GM19025 (cell line): Measurements from ENCODE around the gene CHRNA9.
"Not testable (repeated sequence)": the region's sequence is repeated elsewhere in the genome, so short reads cannot be mapped to it uniquely, and the experiment has no call there.

ENCODE experiments used
- ATAC-seq: cut with Tn5 transposase; IDR thresholded peaks from one replicate; pipeline ENCODE4 v1.9.1; 2021; ENCODE audit warnings: mild to moderate bottlenecking, low read depth, moderate library complexity; ENCODE audit not compliant: unreplicated experiment

The CHRNA9 gene, protein sequence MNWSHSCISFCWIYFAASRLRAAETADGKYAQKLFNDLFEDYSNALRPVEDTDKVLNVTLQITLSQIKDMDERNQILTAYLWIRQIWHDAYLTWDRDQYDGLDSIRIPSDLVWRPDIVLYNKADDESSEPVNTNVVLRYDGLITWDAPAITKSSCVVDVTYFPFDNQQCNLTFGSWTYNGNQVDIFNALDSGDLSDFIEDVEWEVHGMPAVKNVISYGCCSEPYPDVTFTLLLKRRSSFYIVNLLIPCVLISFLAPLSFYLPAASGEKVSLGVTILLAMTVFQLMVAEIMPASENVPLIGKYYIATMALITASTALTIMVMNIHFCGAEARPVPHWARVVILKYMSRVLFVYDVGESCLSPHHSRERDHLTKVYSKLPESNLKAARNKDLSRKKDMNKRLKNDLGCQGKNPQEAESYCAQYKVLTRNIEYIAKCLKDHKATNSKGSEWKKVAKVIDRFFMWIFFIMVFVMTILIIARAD

DNA sequence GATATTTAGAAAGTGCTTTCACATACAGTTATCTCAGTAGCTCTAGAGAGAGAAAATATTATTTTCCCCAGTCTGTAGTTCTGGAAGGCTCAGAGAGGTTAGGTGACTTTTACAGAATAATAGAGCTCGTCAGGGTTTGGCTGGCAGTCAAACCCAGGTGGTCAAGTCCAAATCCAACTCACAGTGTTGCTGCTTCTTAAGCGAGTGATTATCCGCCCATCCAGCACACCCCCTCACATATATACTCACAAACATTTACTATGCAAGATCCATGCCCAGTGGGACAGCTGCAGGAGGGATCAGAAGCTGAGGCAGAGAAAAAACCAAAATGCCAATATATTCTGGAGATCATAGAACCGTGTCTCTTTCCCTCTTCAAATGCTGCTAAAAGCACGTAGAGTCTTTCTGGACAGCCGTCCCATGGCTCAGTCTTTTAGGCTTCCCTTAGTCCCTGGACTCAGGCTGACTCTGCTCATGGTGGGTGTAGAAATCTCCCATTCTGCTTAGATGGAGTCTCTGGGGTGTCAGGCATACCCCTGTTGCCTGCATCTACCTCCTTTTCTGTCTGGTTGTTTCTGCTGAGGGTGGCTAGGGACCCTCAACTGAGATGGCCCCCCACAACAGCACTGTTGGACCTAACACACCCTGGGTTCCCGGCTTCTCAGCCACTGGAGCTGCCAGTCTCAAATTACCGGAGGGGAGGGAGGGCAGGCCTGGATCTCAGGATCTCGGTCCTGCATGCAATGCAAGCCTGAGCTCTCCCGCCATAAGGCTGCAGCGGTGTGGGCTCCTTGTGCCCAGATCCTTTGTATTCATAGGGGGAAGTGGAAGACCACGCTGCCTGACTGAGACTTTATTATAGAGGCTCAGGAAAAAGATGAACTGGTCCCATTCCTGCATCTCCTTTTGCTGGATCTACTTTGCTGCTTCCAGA is at the start of gene CHRNA9:
CHRNA9 (plus strand) TSS at position 743 of the 934 bp plus-strand sequence; CDS start at position 878, 135 bp downstream.
- no peak for ATAC-seq

DNA sequence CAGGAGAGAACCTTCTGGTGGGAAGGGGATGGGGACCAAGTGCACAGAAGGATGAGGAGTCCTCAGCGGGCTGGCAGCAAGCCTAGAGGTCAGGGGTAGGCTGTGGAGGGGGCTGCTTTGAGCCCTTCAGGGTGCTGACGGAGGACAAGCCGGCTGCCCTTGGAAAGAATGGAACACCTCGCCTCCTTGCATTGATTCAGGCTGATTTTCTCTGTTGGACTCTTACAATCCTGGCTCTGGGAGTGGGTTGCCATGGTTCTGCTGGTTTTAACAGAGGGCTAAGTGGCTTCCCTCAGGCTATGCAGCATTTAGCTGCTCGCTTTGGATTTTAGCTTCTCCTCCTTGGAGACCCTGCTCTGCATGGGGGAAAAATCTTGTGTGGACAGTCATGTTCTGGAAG is 49.4 kb upstream of the CHRNA9 start:
- no peak for ATAC-seq

DNA sequence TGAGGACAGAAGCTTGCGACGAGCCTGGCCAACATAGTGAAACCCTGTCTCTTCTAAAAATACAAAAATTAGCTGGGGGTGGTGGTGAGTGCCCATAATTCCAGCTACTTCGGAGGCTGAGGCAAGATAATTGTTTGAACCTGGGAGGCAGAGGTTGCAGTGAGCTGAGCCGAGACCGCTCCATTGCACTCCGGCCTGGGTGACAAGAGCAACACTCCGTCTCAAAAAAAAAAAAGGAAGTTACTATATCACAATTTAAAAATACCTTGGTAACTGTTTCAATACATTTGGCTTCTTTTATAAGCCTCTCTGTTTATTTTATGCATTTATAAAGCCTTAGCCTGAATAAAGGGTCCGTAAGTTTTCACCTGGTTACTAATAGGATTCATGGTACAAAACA is 46.6 kb upstream of the CHRNA9 start:
- no peak for ATAC-seq

DNA sequence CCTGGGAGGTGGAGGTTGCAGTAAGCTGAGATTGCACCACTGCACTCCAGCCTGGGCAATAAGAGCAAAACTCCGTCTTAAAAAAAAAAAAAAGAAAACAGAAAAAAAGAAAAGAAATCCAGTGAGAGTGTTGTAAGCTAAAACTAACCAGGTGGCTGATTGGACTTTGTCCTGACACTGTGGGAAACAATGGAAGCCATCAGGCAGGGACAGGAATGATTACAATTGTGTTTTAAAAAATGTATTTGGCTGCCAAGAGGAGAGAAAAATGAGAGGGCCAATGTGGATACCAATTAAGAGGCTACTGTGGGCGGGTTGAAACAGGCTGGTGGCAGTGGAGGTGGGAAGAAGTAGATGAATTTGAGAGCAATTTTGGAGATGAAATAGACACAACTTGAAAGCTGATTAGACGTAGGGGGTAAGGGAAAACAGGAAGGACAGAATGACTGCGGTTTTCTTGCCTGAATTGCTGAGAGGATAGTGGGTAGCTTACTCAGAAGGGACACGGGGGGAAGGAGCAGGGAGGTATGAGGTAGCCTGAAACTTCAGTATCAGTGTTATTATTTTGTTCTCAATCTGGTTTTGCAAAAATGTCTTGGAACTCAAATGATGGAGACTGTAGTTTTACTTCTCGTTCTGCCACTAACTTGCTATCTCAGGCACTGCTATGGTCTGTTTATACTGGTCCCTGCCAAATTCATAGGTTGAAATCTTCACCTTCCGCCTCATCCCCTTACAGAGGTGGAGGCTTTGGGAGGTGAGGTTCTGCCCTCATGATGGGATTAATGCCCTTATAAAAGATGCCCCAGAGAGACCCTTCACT is 45.6 kb upstream of the CHRNA9 start:
- ATAC-seq: no peak

DNA sequence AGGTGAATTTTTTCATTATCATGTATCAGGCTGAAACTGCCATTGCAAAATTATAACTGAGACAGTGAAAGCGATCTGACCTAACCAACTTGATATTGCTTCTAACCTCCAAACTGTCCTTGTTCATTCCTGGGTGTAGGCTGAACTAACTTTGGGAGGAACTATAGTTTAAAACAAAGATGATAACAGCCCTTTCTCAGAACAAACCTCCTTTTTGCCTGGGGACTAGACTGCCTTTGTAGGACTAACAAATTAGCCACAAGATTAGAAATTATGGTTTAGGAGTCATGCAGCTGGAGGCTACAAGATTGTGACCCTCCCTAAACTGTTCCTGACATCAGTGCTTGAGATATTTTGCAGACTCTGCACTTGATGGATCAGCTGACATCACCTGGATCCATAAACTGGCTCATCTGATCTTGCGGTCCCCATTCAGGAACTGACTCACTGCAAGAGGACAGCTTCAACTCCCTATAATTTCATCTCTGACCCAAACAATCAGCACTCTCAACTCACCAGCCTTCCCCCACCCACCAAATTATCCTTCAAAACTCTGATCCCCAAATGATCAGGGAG is 44.4 kb upstream of the CHRNA9 start:
- not testable (repeated sequence) for ATAC-seq

DNA sequence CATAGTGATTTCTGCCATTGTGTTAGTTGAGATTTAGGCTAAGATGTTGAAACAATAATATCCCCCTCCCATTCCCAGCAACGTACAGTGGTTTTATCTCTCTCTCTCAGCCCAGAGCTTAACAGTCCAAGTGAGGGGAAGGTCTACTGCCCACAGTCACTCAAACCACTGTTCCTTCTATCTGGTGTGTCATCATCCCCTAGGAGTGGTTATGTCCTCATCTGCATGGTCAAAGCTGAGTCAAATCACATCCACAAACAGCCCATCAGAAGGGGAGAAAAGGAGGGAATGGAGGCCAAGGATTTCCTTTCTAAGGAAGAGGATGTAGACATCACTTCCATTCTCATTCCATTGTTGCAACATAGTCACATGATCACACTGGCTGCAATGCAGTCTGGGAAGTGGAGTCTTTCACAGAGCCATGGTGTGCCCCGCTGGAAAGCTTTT is 42.8 kb upstream of the CHRNA9 start:
- no peak for ATAC-seq

DNA sequence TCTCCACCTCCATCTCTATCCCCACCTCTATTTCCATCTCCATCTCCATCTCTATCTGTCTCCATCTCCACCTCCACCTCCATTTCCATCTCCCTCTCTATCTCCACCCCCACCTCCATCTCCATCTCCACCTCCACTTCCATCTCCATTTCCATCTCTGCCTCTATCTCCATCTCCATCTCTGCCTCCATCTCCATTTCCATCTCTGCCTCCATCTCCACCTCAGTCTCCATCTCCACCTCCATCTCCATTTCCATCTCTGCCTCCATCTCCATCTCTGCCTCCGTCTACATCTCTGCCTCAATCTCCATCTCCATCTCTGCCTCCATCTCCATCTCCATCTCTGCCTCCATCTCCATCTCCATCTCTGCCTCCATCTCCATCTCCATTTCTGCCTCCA is 40.8 kb upstream of the CHRNA9 start:
- ATAC-seq: no peak

DNA sequence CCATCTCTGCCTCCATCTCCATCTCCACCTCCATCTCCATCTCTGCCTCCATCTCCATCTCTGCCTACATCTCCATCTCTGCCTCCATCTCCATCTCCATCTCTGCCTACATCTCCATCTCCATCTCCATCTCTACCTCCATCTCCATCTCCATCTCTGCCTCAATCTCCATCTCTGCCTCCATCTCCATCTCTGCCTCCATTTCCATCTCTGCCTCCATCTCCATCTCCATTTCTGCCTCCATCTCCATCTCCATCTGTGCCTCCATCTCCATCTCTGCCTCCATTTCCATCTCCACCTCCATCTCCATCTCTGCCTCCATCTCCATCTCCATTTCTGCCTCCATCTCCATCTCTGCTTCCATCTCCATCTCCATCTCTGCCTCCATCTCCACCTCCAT is 40.1 kb upstream of the CHRNA9 start:
- not testable (repeated sequence) for ATAC-seq

DNA sequence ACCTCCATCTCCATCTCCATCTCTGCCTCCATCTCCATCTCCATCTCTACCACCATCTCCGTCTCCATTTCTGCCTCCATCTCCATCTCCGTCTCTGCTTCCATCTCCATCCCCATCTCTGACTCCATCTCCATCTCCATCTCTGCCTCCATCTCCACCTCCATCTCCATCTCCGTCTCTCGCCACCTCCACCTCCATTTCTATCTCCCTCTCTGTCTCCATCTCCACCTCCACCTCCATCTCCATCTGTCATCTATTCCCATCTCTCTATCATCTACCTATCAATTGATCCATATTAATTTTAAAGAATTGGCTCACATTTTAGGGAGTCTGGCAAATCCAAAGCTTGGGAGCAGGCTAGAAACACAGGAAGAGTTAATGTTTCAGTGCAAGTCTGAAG is 39.6 kb upstream of the CHRNA9 start:
- no peak for ATAC-seq

DNA sequence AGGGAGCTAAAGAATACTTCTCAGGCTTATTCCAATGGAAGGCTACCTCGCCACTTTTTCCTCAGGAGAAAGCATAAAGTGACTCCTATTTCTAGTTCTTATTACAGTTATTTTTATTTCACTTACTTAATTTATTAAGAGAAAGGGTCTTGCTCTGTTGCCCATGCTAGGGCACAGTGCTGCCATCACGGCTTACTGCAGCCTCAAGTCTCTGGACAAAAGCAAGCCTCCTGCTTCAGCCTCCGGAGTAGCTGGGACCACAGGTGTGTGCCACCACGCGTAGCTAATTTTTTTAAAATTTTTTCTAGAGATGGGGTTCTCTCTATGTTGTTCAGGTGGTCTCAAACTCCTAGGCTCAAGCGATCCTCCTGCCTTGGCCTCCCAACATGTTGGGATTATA is 36.0 kb upstream of the CHRNA9 start:
- ATAC-seq: no peak

DNA sequence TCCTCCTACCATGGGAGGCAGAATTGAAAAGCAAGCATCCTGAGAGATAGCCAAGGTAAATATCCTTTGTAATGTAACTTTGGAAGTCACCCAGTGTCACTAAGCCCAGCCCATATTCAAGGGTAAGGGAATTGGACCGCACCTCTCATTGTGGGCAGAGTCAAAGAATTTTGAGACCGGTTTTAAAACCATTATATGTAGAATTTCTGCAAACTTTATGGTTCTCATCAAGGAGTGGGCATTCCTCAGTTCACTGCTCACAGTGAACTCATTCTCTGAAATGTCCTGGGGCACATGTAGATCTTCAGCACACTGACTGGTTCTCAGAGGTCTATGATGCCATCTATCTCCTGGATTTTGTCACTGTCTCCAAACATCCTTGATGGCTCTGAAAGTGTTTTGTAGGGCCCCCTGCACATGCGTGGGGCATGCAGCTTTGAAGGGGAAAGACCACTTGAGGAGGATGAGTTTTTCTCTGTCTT is 35.3 kb upstream of the CHRNA9 start:
- no peak for ATAC-seq

DNA sequence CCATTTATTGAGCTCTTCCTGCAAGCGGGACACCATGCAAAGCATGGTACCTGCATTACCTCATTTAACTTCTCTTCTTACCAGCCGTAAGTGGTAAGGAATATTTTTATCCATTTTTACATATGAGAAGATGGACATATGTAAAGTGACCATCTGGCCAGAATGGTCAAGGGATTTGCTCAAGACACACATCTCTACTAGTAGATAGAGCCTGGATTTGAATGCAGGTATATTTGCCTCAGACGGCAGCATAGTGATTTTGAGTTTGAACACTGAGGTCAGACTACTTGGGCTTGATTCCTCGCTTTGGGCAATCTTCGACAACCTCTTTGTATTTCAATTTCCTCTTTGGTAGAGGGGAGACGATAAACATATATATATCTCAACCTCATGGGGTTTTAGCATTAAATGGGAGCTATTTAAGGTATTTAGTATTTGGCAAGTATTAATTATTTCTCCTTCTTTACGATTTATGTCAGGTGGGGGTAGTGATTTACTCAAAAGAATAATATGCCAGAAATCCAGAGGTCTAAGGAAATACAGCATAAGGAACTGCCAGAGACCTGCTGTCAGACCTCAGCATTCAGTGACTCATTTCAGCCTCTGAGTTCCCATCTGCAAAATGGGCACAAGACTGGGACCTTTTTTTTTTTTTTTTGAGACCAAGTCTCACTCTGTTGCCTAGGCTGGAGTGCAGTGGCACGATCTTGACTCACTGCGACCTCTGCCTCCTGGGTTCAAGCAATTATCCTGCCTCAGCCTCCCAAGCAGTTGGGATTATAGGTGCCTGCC is 34.6 kb upstream of the CHRNA9 start:
- ATAC-seq: no peak

DNA sequence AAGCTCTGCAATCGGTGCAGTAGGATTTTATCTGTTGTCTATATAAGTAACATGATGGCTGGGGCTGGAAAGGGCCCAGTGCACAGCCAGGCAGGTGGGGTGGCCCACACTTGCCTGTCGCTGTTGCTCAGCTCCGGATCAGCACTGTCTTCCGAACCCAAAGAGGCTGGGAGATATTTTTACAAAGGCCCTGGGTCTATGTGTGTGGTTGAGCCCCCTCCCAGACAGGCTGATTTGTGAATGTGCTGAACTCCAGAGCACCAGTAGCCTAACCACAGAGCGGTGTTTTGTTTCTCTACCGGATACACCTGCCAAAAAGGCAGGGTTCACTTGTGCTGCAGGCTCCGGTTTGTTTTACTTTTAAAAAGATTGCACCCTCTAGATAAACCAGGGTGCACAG is 33.5 kb upstream of the CHRNA9 start:
- ATAC-seq: peak; percentile 57

DNA sequence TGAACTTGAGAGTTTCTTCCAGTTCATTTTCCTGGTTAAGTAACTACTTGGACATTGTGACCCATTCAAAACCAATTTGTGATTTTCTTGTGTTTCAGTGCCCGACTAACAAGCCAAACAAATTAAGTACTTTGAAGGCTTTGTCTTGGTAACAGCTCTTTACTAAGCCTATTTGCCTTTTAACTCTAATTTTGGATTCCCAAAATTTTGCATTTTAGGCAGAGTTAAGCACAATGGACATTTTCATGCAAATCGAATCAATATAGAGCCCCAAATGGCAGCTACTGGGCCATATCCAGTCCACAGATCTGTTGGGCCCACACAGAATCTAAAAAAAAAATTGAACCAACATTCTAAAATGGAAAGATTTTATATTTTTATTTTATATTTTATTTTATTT is 31.4 kb upstream of the CHRNA9 start:
- no peak for ATAC-seq

DNA sequence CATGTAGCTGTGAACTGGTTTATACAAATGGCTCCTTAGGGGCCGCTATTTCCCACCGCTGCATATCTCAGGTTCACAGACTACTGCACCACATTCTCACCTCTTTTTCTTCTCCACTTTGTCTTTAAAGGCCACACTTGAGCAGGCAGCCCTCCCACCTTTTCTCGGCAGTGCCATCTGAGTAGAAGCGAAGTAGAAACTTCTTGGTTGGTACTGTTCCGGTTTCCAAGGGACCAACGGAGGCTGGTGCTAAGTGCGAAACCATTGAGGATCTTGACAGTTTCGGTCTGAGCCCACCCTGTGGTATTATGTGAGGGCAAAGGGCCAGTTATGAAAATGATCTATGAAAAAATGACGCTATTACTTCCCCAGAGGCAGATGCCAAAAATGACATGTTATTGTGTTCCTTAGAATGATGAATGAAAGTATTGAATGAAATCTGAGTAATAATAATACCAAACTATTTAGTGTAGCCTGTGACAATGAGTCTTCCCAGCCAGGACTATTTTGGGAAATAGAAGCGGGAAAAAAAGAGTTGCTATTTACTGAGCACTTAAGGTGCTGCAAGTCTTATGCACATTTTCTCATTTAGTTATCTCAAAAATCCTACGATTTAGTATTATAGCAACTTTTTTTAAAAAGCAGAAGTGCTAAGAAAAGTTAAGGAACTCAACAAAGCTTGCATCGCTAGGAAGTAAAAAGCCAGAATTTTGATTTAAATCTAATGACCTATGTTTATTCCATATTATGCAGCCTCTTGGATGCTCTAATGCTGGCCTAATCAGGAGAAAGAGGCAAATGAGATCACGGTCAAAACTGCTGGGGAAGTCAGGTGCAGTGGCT is 29.6 kb upstream of the CHRNA9 start:
- peak; percentile 42 for ATAC-seq

DNA sequence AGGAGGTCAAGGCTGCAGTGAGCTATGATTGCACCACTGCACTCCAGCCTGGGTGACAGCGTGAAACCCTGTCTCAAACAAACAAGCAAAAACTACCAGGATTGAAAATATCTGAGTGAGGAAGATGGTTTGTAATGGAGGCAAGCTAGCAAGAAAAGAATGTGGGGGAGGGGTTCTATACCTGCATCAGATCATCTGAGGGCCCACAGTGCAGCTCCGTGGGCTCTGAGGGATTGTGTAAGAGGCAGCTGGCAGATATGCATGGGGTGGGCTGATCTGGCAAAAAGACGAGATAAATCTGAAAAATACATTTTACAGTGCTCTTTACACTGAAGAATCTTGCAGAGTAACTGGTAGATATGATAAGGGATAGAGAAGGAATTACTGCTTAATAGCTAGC is 28.9 kb upstream of the CHRNA9 start:
- no peak for ATAC-seq

DNA sequence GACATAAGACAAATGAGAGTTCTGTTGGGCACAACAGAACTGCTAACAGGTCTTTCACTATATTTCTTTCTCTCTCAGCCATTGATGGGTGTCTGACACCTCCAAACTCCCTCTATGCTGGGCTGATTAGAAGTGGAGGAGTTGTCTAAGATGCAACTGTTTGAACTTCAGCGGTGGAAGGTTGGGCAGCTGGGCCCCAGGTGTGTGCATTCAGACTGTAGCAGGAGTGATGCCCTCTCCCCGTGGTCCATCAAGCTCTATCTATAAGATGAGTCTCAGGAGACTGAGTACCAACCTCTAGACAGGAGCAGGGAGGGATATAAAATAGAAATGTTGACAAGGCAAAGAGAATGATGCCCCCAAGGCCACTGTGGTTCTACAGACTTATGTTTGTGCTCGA is 28.2 kb upstream of the CHRNA9 start:
- ATAC-seq: no peak
